ENCODE measurements around the gene GGA1.

GRCh38 chr22:37634417-37634924 is 25.8 kb downstream of the GGA1 start:
- TF ChIP-seq POLR2A (IDR thresholded peaks at IDR 0.05) (no peak), CTCF (IDR thresholded peaks at IDR 0.05) (no peak)

All from thyroid gland (tissue), 4 donors.